Epithelial cell of proximal tubule (primary cell): Measurements from ENCODE around the gene POLG. TPM values are rescaled to one million over a fixed set of nuclear protein-coding genes. Genes with fewer than 3 reads are reported as not detected.

Experiments
- DNase-seq: peaks from one replicate; pipeline ENCODE4 v3.0.0-alpha.2; 2011; ENCODE audit warnings: low read depth
- H3K4me3 ChIP-seq: 2 replicates; pipeline ENCODE4 v1.5.1; 2011; ENCODE audit warnings: low read depth, mild to moderate bottlenecking, low read length
- total RNA-seq: library from RNA; depleted of rRNA; stranded (reverse); fragments of >200 nt; gene quantifications from 2 replicates; pipeline ENCODE4 v1.2.3, GENCODE V29; 2015
- TF ChIP-seq, protein P1 (sequence below): conservative IDR thresholded peaks from 2 replicates; pipeline ENCODE4 v1.5.1; 2012; ENCODE audit warnings: low read depth, mild to moderate bottlenecking, low read length

POLG gene
- total RNA-seq, 1 donor from 2014 or later, result 84.6 TPM

DNA sequence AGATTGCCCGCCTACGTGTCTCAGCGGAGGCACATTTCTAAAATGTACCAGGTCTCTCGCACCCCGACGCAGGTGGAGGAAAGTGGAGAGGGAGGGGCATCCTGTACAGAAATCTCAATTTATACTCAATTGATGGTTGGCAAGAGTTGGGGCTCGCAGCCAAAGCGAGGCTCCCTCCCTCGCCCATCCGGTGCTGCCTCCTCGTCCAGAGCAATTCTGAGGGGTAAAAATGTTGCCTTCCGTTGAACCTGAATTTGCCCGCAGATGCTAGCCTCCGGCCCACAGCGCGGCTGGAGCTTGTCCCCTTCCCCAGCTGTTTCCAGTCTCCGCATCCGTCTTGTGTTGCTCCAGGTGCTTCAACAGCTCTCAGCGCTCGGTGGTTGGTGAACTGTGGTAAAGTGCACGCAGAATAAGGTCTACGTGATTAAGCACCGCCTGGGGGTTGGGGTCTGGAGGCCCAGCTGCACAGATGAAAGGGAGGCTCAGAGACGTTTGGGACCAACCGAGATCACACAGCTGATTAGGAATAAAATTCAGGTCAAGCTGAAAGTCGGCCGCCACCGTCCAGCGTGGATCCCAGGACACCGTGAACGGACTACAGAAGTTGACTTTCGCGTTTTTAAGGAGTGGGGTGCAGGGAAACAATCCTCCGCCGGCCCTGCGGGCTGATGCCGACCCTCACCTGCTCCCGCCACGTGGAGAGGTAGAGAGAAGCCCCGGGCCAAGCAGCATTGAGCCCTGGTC is 846 bp upstream of the POLG start:
- TF ChIP-seq, protein P1, sequence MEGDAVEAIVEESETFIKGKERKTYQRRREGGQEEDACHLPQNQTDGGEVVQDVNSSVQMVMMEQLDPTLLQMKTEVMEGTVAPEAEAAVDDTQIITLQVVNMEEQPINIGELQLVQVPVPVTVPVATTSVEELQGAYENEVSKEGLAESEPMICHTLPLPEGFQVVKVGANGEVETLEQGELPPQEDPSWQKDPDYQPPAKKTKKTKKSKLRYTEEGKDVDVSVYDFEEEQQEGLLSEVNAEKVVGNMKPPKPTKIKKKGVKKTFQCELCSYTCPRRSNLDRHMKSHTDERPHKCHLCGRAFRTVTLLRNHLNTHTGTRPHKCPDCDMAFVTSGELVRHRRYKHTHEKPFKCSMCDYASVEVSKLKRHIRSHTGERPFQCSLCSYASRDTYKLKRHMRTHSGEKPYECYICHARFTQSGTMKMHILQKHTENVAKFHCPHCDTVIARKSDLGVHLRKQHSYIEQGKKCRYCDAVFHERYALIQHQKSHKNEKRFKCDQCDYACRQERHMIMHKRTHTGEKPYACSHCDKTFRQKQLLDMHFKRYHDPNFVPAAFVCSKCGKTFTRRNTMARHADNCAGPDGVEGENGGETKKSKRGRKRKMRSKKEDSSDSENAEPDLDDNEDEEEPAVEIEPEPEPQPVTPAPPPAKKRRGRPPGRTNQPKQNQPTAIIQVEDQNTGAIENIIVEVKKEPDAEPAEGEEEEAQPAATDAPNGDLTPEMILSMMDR, result no peak
- DNase-seq, result no peak

GRCh38 chr15:89333959-89334509 is 590 bp downstream of the POLG start:
- TF ChIP-seq, protein P1, result no peak
- no peak for DNase-seq
- H3K4me3 ChIP-seq, result peak overlapping the region; percentile 93

More for the DNA sequence above, 846 bp upstream of the POLG start:
- peak overlapping the region; percentile 52 for H3K4me3 ChIP-seq

DNA sequence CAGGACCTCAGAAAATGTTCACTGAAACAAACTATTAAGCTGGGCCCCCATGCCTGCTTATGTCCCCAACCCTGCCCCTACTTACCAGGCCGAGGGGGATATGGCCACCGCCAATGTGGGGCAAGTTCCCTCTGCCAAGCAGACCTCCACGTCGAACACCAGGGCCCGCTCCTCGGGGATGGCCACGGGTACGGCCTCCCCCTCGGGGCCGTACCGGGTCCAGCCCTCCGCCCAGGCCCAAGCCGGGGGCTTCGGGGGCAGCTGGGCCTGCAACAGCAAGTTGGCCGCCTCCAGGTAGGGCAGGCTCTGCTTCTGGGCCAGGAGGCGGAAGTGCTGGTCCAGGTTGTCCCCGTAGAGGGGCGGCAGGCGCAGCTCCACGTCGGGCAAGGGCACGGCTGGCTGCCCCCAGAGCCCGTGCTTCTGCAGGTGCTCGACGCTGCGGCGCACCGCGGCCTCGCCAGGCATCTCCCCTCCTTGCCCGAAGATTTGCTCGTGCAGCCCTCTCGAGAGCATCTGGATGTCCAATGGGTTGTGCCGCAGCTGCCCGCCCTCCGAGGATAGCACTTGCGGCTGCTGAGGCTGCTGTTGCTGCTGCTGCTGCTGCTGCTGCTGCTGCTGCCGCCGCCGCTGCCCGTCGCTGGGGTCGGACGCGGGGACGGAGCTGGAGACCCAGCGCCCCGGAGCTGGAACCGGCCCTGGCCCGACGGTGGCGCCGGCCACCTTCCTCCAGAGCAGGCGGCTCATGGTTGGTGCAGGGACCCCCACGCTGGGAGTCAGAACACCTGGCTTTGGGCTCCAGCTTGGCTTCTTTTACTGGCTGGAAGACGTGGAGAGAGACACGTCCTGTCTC is 1.4 kb downstream of the POLG start:
- TF ChIP-seq, protein P1, result no peak
- H3K4me3 ChIP-seq, result peak overlapping the region; percentile 93
- DNase-seq, result no peak

GRCh38 chr15:89332446-89332845 is 2.2 kb downstream of the POLG start:
- DNase-seq, result no peak
- TF ChIP-seq, protein P1, result peak; percentile 48
- peak overlapping the region; percentile 3 for H3K4me3 ChIP-seq

DNA sequence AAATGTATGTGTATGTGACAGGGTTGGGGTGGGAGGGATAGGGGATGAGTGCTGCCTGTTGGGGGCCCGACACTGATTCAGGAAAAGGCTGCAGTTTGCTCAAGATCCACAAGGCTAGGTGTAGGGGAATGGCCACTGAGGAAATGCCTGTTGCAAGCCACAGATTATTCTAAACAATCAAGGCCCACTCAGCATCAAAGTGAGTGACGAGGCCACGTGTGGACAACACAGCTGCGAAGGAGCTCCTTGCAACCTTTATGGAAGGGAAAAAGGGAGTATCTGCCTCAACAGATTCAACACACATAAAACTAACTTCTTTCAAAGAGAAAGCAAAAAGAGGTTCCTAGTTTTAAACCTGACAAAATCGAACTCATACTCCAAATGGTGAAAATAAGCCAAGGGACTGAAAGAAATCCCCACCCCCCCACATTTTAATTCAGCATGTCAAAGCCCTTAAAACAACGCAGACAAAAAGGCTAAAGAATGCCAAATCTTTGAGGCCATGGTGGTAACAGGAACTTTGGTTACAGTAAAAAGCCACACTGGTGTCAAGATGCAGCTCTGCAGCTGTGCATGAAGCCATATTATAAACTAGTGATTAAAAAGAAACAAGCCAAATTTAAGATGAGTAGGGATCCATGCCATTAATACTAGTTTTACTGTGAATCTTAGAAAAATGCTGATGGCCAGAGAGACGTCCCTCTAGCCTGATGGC is 3.6 kb downstream of the POLG start:
- H3K4me3 ChIP-seq, result no peak overlapping the region
- no peak for DNase-seq
- TF ChIP-seq, protein P1, result no peak

DNA sequence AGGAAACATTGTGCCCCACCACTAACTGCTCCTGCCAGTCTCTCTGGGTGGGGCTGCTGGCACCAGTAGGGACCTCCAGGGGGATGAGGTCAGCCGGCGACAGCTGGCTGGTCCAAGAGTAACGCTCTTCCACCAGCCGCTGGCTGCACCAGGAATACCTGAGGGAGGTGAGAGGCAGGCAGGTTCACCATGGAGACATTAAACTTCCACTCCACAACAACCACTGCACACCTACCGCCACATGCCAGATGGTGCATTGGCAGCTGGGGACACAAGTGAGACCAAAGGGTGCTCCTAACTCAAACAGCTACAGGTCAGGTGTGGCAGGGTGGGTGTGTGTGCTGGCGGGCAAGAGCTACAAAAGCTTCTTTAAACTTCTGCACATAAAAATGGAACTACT is 4.5 kb downstream of the POLG start:
- DNase-seq, result no peak
- H3K4me3 ChIP-seq, result no peak overlapping the region
- TF ChIP-seq, protein P1, result no peak
